Keratinocyte (primary cell): ENCODE data around the gene HDLBP.

ENCODE experiments used
- EZH2 ChIP-seq: IDR thresholded peaks from one replicate; pipeline ENCODE4 v1.6.1; 2012; ENCODE audit warnings: inconsistent platforms, mild to moderate bottlenecking, low read length, moderate library complexity
- TF ChIP-seq, protein P1 (sequence below), 3 experiments: IDR thresholded peaks in 1 of 3; conservative IDR thresholded peaks in 1 of 3; optimal IDR thresholded peaks in 1 of 3; 2 replicates in 2 of 3; 3 replicates in 1 of 3; pipeline versions ENCODE3 to v1.5.1; 2011; ENCODE audit warnings: low read length in 3 of 3, mild to moderate bottlenecking in 3 of 3, moderate library complexity in 2 of 3, control low read depth in 1 of 3, inconsistent platforms in 1 of 3; ENCODE audit not compliant: insufficient read depth in 2 of 3; ENCODE audit errors: extremely low read depth in 1 of 3

GRCh38 chr2:241359481-241360045 is 44.1 kb upstream of the HDLBP start:
- no peak for TF ChIP-seq EZH2
- TF ChIP-seq, protein P1, sequence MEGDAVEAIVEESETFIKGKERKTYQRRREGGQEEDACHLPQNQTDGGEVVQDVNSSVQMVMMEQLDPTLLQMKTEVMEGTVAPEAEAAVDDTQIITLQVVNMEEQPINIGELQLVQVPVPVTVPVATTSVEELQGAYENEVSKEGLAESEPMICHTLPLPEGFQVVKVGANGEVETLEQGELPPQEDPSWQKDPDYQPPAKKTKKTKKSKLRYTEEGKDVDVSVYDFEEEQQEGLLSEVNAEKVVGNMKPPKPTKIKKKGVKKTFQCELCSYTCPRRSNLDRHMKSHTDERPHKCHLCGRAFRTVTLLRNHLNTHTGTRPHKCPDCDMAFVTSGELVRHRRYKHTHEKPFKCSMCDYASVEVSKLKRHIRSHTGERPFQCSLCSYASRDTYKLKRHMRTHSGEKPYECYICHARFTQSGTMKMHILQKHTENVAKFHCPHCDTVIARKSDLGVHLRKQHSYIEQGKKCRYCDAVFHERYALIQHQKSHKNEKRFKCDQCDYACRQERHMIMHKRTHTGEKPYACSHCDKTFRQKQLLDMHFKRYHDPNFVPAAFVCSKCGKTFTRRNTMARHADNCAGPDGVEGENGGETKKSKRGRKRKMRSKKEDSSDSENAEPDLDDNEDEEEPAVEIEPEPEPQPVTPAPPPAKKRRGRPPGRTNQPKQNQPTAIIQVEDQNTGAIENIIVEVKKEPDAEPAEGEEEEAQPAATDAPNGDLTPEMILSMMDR (optimal IDR thresholded peaks at IDR 0.05 in 1 of 3, IDR thresholded peaks at IDR 0.05 in 1 of 3, conservative IDR thresholded peaks at IDR 0.05 in 1 of 3; ENCODE audit: extremely low read depth in 1 of 3, insufficient read depth in 2 of 3, low read length in 3 of 3) = no peak
